Duodenal mucosa (tissue), 2 donors: ENCODE data around the gene PTPN13.

Experiments
- H3K27ac ChIP-seq: one replicate; pipeline ENCODE4 v1.7.0; 2013; ENCODE audit warnings: low read depth, low read length
- H3K27me3 ChIP-seq, 2 donors: one replicate each; pipeline ENCODE4 v1.7.0; 2013; ENCODE audit warnings: low read length in 2 of 2, control low read depth in 1 of 2; ENCODE audit not compliant: insufficient read depth in 2 of 2, control insufficient read depth in 1 of 2
- H3K36me3 ChIP-seq, 2 donors: one replicate each; pipeline ENCODE4 v1.7.0; 2013; ENCODE audit warnings: low read length in 2 of 2, control low read depth in 1 of 2; ENCODE audit not compliant: insufficient read depth in 2 of 2, control insufficient read depth in 1 of 2
- H3K4me1 ChIP-seq, 2 donors: one replicate each; pipeline ENCODE4 v1.7.0; 2013; ENCODE audit warnings: low read length in 2 of 2, control low read depth in 1 of 2; ENCODE audit not compliant: insufficient read depth in 2 of 2, control insufficient read depth in 1 of 2
- H3K4me3 ChIP-seq, 2 donors: one replicate each; pipeline ENCODE4 v1.7.0; 2013; ENCODE audit warnings: low read length in 2 of 2, low read depth in 1 of 2
- H3K9ac ChIP-seq, 2 donors: one replicate each; pipeline ENCODE4 v1.7.0; 2013; ENCODE audit warnings: low read length in 2 of 2, low read depth in 1 of 2
- H3K9me3 ChIP-seq, 2 donors: one replicate each; pipeline ENCODE4 v1.7.0; 2013; ENCODE audit warnings: low read length in 2 of 2, control low read depth in 1 of 2; ENCODE audit not compliant: control insufficient read depth in 1 of 2

PTPN13 gene

GRCh38 chr4:86825511-86825910 lies 231.4 kb downstream of the PTPN13 start:
- no peak overlapping the region for H3K9ac ChIP-seq
- no peaks in the 10 kb centered on the region for H3K27me3 ChIP-seq
- H3K9me3 ChIP-seq, result no peaks in the 10 kb centered on the region
- no peaks in the 10 kb centered on the region for H3K36me3 ChIP-seq
- H3K4me1 ChIP-seq, result no peaks in the 10 kb centered on the region
- no peak overlapping the region for H3K27ac ChIP-seq
- H3K4me3 ChIP-seq, result no peak overlapping the region

GRCh38 chr4:86831262-86832130 lies 237.4 kb downstream of the PTPN13 start:
- no peaks in the 10 kb centered on the region for H3K4me1 ChIP-seq
- H3K27ac ChIP-seq, result no peak overlapping the region
- H3K4me3 ChIP-seq, result no peak overlapping the region
- H3K27me3 ChIP-seq, result no peaks in the 10 kb centered on the region
- no peaks in the 10 kb centered on the region for H3K9me3 ChIP-seq
- H3K9ac ChIP-seq, result no peak overlapping the region
- H3K36me3 ChIP-seq, result no peaks in the 10 kb centered on the region

GRCh38 chr4:86833615-86834014 lies 239.5 kb downstream of the PTPN13 start:
- no peak overlapping the region for H3K27ac ChIP-seq
- no peaks in the 10 kb centered on the region for H3K27me3 ChIP-seq
- H3K36me3 ChIP-seq, result no peaks in the 10 kb centered on the region
- no peak overlapping the region for H3K9ac ChIP-seq
- H3K4me1 ChIP-seq, result no peaks in the 10 kb centered on the region
- H3K9me3 ChIP-seq, result no peaks in the 10 kb centered on the region
- no peak overlapping the region for H3K4me3 ChIP-seq

GRCh38 chr4:86834901-86835300 lies 240.8 kb downstream of the PTPN13 start:
- no peaks in the 10 kb centered on the region for H3K4me1 ChIP-seq
- H3K9me3 ChIP-seq, result no peaks in the 10 kb centered on the region
- H3K4me3 ChIP-seq, result no peak overlapping the region
- no peak overlapping the region for H3K9ac ChIP-seq
- no peak overlapping the region for H3K27ac ChIP-seq
- H3K27me3 ChIP-seq, result no peaks in the 10 kb centered on the region
- H3K36me3 ChIP-seq, result no peaks in the 10 kb centered on the region

- Histone ChIP-seq H3K4me3 (no peak overlapping the region), H3K4me1 (no peaks in the 10 kb centered on the region), H3K9ac (no peak overlapping the region), H3K27ac (no peak overlapping the region), H3K27me3 (no peaks in the 10 kb centered on the region), H3K9me3 (no peaks in the 10 kb centered on the region), H3K36me3 (no peaks in the 10 kb centered on the region)
These were observed 241.6 kb downstream of the PTPN13 start for GRCh38 chr4:86835677-86836076.

- H3K27ac ChIP-seq, result no peak overlapping the region
- no peaks in the 10 kb centered on the region for H3K36me3 ChIP-seq
- no peak overlapping the region for H3K4me3 ChIP-seq
- H3K27me3 ChIP-seq, result no peaks in the 10 kb centered on the region
- no peaks in the 10 kb centered on the region for H3K9me3 ChIP-seq
- H3K9ac ChIP-seq, result no peak overlapping the region
- H3K4me1 ChIP-seq, result no peaks in the 10 kb centered on the region
These were observed 243.8 kb downstream of the PTPN13 start for GRCh38 chr4:86837691-86838503.

GRCh38 chr4:86840858-86841257 lies 246.7 kb downstream of the PTPN13 start:
- Histone ChIP-seq H3K27ac (no peak overlapping the region), H3K4me3 (no peak overlapping the region), H3K9me3 (no peaks in the 10 kb centered on the region), H3K4me1 (no peaks in the 10 kb centered on the region), H3K9ac (no peak overlapping the region), H3K27me3 (no peaks in the 10 kb centered on the region), H3K36me3 (no peaks in the 10 kb centered on the region)

GRCh38 chr4:86841309-86841708 lies 247.2 kb downstream of the PTPN13 start:
- Histone ChIP-seq H3K4me3 (no peak overlapping the region), H3K27ac (no peak overlapping the region), H3K36me3 (no peaks in the 10 kb centered on the region), H3K9ac (no peak overlapping the region), H3K27me3 (no peaks in the 10 kb centered on the region), H3K4me1 (no peaks in the 10 kb centered on the region), H3K9me3 (no peaks in the 10 kb centered on the region)

- Histone ChIP-seq H3K27ac (no peak overlapping the region), H3K36me3 (no peaks in the 10 kb centered on the region), H3K4me1 (peaks cover 0 to 8% of the 10 kb centered on the region in 2 donors), H3K9ac (no peak overlapping the region), H3K9me3 (no peaks in the 10 kb centered on the region), H3K4me3 (no peak overlapping the region), H3K27me3 (no peaks in the 10 kb centered on the region)
These were observed 251.5 kb downstream of the PTPN13 start for GRCh38 chr4:86845593-86845992.

- no peaks in the 10 kb centered on the region for H3K27me3 ChIP-seq
- H3K9me3 ChIP-seq, result no peaks in the 10 kb centered on the region
- H3K36me3 ChIP-seq, result no peaks in the 10 kb centered on the region
- no peak overlapping the region for H3K27ac ChIP-seq
- peaks cover 0 to 8% of the 10 kb centered on the region in 2 donors for H3K4me1 ChIP-seq
- no peak overlapping the region for H3K9ac ChIP-seq
- H3K4me3 ChIP-seq, result no peak overlapping the region
These were observed 252.8 kb downstream of the PTPN13 start for GRCh38 chr4:86846921-86847320.
